Effector CD4-positive, alpha-beta T cell (primary cell): ENCODE results near the gene XYLT1.

Source experiments
- DNase-seq: peaks from one replicate; pipeline ENCODE4 v3.0.0-alpha.2; 2020

The XYLT1 gene

GRCh38 chr16:17276610-17277009 is 194.2 kb downstream of the XYLT1 start:
- DNase-seq, result no peak

- DNase-seq, result no peak
These were observed 194.7 kb downstream of the XYLT1 start for GRCh38 chr16:17276010-17276530.

GRCh38 chr16:17275076-17276009 is 195.4 kb downstream of the XYLT1 start:
- DNase-seq, result no peak

- DNase-seq, result no peak
These were observed 197.6 kb downstream of the XYLT1 start for GRCh38 chr16:17273142-17273561.

- DNase-seq, result no peak
These were observed 198.0 kb downstream of the XYLT1 start for GRCh38 chr16:17272716-17273115.

GRCh38 chr16:17271687-17272086 is 199.1 kb downstream of the XYLT1 start:
- no peak for DNase-seq

GRCh38 chr16:17270683-17271109 is 200.1 kb downstream of the XYLT1 start:
- no peak for DNase-seq

GRCh38 chr16:17270111-17270510 is 200.6 kb downstream of the XYLT1 start:
- no peak for DNase-seq

GRCh38 chr16:17269439-17269838 is 201.3 kb downstream of the XYLT1 start:
- no peak for DNase-seq

GRCh38 chr16:17266608-17267313 is 204.0 kb downstream of the XYLT1 start:
- DNase-seq, result no peak

- DNase-seq, result no peak
These were observed 205.6 kb downstream of the XYLT1 start for GRCh38 chr16:17265154-17265553.

- no peak for DNase-seq
These were observed 209.4 kb downstream of the XYLT1 start for GRCh38 chr16:17261197-17261858.

GRCh38 chr16:17260276-17260849 is 210.4 kb downstream of the XYLT1 start:
- DNase-seq, result no peak

- no peak for DNase-seq
These were observed 210.9 kb downstream of the XYLT1 start for GRCh38 chr16:17259751-17260270.

GRCh38 chr16:17258848-17259713 is 211.7 kb downstream of the XYLT1 start:
- no peak for DNase-seq

GRCh38 chr16:17258077-17258599 is 212.6 kb downstream of the XYLT1 start:
- no peak for DNase-seq

- no peak for DNase-seq
These were observed 213.2 kb downstream of the XYLT1 start for GRCh38 chr16:17257426-17258023.

GRCh38 chr16:17252701-17253100 is 218.1 kb downstream of the XYLT1 start:
- no peak for DNase-seq

- no peak for DNase-seq
These were observed 218.7 kb downstream of the XYLT1 start for GRCh38 chr16:17252064-17252463.

GRCh38 chr16:17251496-17251895 is 219.3 kb downstream of the XYLT1 start:
- no peak for DNase-seq
